Measurements from ENCODE around the gene MYL7. TPM values are rescaled to one million over a fixed set of nuclear protein-coding genes. Genes with fewer than 3 reads are reported as not detected.

The MYL7 gene
- total RNA-seq, 2 experiments from 2014 or later = not detected

DNA sequence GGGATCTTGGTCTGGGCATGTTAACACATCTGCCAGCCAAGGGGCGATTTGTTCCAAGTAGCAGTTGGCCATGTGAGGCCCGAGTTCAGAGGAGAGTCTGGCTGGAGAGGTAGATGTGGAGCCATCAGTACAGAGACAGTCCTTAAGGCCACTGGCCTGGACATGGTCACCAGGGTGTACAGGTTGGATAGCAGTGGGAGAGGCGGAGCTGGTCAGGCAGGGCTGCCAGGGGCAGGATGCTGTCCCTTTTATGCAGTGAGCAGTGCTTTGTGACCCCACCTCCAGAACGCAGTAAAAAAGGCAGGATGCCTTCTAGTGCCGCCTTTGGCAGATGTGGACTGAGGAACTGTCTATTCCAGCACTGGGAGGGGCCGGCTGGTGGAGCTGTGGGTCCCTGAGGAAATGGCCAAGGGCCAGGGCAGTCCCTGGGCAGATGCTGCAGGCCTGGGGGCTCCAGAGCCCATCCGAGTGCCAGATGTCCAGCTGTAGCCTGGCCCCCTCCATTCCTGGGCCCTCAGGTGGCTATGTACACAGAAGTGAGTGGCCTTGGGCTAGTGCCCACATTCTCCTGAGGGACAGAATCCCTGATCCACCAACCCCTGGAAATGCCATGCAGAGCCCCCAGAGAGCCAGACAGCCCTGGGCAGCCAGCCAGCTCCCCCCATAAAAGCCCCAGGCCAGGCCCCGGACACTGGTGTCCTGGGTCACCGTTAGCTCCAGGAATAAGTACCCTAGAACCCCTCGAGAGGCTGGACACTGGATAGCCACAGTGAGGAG lies 17.2 kb upstream of the MYL7 start:
- no peak overlapping the region for H3K4me3 Mint-ChIP-seq

DNA sequence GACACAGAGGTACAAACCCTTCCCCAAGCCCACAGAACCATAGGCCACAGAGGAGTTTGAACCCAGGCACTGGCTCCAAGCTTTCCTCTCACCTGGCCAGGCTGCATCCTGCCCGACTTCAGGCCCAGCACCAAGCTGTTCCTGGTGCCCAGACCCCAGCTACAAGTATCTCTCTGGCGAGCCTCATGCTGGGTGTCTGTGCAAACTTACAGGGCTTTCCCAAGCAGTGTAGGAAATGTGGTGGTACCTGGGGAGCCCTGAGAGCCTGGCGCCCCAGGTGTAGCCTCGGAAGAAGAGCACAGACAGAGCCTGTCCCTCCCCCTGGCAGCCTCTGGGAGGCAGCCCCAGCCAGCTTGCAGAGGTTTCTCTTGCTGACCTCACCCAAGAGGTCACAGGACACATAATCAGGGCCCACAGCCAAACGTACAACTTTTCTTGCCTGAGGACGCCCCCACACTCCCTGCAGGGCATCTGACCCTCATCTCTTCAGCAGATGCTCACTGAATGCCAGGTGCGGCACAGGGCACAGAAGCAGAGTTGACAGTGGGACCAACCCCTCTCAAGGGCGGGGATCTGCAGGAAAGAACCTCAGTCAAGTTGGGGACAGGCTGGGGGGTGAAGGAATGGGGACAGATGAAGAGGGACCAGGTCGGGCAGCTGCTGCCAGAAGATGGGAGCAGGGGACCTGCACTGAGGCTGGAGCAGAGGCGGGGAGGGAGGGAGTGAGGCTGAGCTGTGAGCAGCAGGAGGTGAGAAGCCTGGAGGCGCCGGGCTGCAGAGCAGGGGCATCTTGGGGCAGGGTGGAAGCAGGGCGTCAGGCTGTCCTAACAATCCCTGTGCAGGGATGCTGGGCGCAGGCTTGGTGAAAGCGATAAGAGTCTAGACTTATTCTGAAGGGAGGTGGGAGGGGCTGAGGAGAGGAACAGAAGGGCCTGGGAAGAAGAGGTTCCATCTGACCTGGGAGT lies 16.3 kb upstream of the MYL7 start:
- H3K27ac Mint-ChIP-seq = no peak overlapping the region
- no peaks in the 10 kb centered on the region for H3K9me3 Mint-ChIP-seq
- no peaks in the 10 kb centered on the region for H3K36me3 Mint-ChIP-seq
- no peak overlapping the region for H3K4me3 Mint-ChIP-seq
- DNase-seq = no peak
- H3K27me3 Mint-ChIP-seq = no peaks in the 10 kb centered on the region
- H3K4me1 Mint-ChIP-seq = no peaks in the 10 kb centered on the region

More for the DNA sequence above, 17.2 kb upstream of the MYL7 start:
- no peaks in the 10 kb centered on the region for H3K27me3 Mint-ChIP-seq
- no peaks in the 10 kb centered on the region for H3K9me3 Mint-ChIP-seq
- H3K27ac Mint-ChIP-seq = no peak overlapping the region
- no peaks in the 10 kb centered on the region for H3K4me1 Mint-ChIP-seq
- no peaks in the 10 kb centered on the region for H3K36me3 Mint-ChIP-seq
- no peak for DNase-seq

DNA sequence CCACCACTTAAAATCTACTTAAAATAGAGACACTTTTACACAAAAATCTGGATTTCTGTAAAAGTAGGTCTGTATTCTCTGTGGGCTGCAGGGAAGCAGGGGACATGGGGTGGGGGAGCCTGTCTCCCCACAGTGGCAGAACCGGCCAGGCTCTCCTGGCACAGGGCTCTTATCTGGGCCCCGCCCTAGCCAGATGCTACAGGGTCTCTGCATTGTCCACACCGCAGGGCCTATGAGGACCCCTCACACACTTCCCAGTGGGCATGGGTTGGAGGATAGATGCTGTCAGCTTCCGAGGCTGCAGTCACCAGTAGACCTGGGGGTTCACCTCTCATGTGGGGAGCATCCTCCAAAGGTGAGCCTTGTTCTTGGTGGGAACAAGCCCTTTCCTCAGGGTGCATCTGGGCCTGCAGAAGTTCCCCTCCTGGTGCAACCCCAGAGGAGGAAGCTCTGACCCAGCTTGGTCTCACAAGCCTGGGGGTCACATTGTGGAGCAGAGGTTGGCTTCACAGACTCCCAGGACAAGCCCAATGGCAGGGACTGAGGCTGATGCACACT lies 15.4 kb upstream of the MYL7 start:
- Mint-ChIP-seq H3K4me3 (no peak overlapping the region), H3K9me3 (no peaks in the 10 kb centered on the region), H3K27ac (no peak overlapping the region), H3K27me3 (no peaks in the 10 kb centered on the region), H3K36me3 (no peaks in the 10 kb centered on the region), H3K4me1 (no peaks in the 10 kb centered on the region)
- DNase-seq = no peak

DNA sequence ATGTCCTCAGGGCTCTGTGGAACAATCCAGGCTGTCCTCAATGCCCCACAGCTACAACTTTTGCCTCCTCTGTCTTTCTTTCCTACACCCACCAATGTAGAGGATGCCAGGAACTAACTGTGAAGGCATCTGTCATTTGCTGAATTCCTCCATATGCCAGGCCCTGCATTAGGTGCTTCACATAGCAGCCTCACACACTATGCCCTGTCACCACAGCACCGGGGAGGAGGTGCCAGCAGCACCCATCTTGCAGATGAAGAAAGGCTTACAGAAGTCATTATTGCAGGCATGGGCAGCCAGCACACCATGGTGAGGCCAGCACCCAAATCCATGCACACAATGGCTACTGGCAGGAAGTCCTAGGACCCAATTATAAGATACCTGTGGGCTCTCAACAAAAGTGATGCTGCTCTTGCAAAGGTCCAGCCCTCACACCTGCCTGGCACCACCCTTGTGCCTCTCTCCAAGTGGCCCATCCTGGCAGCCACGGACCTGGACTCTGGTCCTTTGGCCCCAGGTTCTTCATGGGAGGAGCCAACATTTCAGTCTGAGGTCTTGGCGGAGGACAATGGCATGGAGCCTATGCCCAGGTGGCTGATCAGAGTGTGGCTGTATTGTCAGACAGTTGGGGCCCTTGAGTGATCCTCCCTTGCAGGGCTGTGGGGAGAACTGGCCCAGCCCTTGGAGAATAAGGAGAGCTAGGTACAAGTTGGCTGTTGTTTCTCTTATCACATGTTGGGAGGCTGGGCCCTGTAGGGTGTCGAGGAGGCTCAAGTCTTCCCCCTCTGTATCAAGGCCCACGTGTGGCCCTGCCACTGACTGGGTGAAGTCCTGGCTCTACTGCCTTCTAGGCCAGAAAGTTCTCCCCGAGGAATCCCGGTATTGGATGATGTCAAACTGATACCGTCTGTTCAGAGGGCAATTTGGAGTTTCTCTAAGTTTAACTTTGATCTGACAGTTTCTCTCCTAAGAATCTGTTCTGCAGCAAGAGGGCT lies 14.4 kb upstream of the MYL7 start:
- DNase-seq = no peak
- H3K4me1 Mint-ChIP-seq = no peaks in the 10 kb centered on the region
- no peaks in the 10 kb centered on the region for H3K36me3 Mint-ChIP-seq
- H3K27ac Mint-ChIP-seq = no peak overlapping the region
- no peaks in the 10 kb centered on the region for H3K9me3 Mint-ChIP-seq
- no peak overlapping the region for H3K4me3 Mint-ChIP-seq
- H3K27me3 Mint-ChIP-seq = no peaks in the 10 kb centered on the region

DNA sequence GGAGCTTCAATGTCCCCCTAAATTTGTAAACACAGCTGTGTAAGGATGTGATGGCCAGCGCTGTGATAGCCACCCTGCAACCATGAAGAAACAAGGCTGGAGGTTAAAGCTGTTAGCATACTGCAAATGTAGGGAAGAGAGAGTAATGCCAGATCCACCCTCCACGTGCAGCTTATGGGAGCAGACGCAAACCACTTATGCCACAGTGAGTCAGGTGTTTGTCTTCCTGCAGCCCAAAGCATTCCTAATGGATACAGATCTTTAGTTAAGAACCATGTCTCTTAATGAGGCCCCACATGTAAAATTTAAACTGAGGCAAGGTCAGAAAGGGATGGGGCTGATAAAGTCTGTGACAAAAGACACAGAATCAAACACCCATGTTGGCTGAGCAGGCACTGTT lies 13.6 kb upstream of the MYL7 start:
- DNase-seq = no peak
- Mint-ChIP-seq H3K27me3 (no peaks in the 10 kb centered on the region), H3K4me1 (no peaks in the 10 kb centered on the region), H3K36me3 (no peaks in the 10 kb centered on the region), H3K4me3 (no peak overlapping the region), H3K9me3 (no peaks in the 10 kb centered on the region), H3K27ac (no peak overlapping the region)

DNA sequence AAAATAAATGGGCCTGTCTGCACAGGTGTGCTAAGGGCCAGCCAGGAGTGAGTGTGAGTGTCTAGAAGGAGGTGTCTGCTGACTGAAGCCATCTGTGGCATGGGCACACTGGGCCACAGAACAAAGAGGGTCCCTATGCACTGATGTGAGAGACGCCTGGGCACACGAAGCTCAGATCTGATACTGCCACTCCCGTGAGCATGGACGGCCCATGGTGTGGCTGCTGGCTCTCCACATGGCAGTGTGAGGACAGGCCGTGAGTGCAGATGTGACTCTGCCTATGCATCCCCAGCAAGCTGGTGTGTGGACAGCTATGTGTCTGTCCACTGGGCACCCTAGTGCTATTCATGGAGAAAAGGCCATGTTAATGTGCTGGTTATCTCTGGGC lies 12.8 kb upstream of the MYL7 start:
- no peaks in the 10 kb centered on the region for H3K4me1 Mint-ChIP-seq
- no peaks in the 10 kb centered on the region for H3K27me3 Mint-ChIP-seq
- no peaks in the 10 kb centered on the region for H3K36me3 Mint-ChIP-seq
- DNase-seq = no peak
- H3K27ac Mint-ChIP-seq = no peak overlapping the region
- H3K9me3 Mint-ChIP-seq = no peaks in the 10 kb centered on the region
- H3K4me3 Mint-ChIP-seq = no peak overlapping the region

DNA sequence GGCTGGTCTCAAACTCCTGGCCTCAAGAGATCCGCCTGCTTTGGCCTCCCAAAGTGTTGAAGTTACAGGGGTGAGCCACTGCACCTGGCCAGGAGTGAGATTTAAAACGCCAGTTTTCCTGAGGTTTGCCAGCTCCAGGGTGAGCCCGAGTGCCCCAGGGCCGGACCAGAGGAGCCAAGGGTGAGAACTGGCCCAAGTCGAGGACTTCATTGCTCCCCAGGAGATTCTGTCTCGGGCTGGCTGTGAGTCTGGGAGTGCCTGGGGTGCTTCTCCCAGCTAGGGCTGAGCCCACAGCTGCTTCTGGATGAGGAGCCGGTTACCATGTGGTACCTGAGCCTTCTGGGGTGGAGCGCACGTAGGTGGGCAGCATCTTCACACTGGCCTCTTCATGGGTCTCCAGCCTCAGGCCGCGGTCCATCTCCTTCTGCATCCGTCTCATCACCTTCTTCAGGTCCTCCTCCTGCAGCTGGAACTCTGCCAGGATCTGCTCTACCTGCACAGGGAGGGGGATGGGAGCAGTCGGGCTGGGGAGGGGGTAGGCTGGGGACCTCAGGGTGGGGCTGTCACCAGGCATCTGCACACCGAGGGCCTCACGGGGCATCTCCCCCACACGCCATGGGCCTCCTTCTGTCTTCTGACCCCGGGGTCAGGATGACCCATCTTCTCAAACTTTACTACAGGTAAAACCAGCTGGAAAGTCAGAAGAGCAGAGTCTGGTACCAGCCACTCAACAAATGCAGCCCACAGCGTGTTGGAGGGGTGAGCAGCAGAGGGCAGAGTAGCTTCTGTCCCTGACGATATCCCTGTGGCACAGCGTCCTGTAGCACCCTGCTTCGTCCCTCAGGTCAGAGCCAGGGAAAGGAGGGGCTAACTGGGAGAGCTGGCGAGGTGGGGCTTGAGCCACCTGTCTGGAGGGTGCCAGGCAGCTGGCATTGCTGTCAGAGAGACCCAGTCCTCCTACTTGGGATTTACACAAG lies 12.1 kb upstream of the MYL7 start:
- Mint-ChIP-seq H3K27me3 (no peaks in the 10 kb centered on the region), H3K4me3 (no peak overlapping the region)

DNA sequence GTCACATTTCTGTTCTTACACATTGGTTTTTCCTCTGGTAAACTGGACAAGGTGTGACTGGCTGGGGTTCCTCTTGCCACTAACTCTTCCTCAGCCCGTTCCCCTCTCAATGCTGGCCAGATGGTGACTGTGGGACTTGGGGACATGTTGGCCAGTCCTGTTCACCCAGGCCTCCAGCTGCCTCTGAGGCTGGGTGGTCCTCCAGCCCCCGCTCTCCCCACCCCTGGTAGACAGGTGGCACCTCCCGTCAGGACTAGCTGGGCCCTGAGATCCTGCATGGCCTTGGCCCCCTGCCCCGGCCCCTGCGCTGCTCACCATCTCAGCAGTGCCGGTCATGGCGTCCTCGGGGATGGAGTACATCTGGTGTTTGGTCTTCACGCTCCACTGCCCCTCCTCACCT lies 10.8 kb upstream of the MYL7 start:
- no peak overlapping the region for H3K4me3 Mint-ChIP-seq
- H3K36me3 Mint-ChIP-seq = no peaks in the 10 kb centered on the region
- no peaks in the 10 kb centered on the region for H3K4me1 Mint-ChIP-seq
- H3K27ac Mint-ChIP-seq = no peak overlapping the region
- H3K9me3 Mint-ChIP-seq = no peaks in the 10 kb centered on the region
- DNase-seq = no peak
- H3K27me3 Mint-ChIP-seq = no peaks in the 10 kb centered on the region

More for the DNA sequence above, 12.1 kb upstream of the MYL7 start:
- DNase-seq = no peak
- Mint-ChIP-seq H3K27ac (no peak overlapping the region), H3K9me3 (no peaks in the 10 kb centered on the region), H3K36me3 (no peaks in the 10 kb centered on the region), H3K4me1 (no peaks in the 10 kb centered on the region)

DNA sequence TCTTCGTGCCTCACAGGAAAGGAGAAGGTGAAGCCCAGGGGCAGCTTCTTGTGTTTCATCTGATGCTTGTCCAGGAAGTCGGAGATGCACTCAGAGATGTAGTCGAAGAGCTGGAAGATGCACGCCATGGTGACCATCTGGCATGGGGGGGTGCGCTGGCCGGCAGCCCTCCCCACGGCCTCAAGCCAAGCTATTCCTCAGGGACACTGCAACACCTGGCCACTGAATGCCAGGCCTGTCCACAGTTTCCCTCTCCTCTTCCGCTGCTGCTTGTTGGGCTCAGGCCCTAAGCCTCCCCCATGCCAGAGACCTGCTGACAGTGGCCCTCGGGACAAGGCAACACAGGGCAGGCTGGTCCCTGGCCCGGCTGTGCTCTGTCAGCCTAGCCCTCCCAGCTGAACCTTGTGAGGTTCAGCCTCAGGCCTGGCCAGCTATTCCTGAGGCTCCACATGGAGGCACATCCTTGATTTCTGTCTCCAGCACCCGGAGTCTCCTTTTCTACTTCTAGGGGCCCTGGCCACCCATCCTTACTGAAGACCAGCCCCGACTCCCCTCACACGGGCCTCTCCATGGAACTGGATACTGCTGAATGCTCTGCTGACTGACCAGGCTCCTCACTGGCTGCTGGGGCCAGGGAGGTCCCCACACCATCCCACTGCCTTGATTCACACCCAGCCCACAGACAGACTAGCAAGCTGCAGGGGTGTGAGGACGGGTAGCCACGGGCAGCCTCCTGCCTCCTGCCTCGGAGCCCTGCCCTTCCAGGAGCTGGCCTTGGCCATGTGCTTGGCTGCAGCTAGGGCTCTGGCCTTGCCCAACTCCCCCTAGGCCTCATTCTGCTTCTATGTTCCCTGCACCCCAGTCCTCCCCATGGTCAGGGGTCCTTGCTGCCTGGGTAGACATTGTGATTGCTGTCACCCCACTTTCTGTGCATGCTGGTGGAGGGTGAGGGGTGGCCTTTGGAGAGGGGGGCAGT lies 10.1 kb upstream of the MYL7 start:
- H3K27me3 Mint-ChIP-seq = no peaks in the 10 kb centered on the region
- DNase-seq = no peak
- peaks cover 2% of the 10 kb centered on the region for H3K4me1 Mint-ChIP-seq
- no peaks in the 10 kb centered on the region for H3K9me3 Mint-ChIP-seq
- no peak overlapping the region for H3K4me3 Mint-ChIP-seq
- H3K27ac Mint-ChIP-seq = no peak overlapping the region
- no peaks in the 10 kb centered on the region for H3K36me3 Mint-ChIP-seq

DNA sequence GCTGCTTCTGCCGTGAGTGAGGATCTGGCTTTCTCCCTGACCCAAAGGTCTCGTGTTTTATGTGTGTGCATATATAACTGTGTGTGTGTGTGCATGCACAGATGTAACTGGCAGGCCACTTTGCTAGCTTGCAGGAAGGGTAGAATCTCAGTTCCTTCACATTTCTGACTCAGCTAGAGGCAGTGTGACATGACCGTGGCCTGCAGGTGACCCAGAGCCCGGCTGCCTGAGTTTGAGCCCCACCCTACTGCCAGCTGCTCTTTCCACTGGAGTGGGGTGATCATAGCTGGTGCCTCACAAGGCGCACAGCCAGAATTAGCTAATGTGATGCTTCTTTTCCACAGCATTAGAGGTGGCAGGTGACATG lies 9.3 kb upstream of the MYL7 start:
- Mint-ChIP-seq H3K9me3 (no peaks in the 10 kb centered on the region), H3K4me3 (no peak overlapping the region), H3K36me3 (no peaks in the 10 kb centered on the region), H3K27ac (no peak overlapping the region), H3K4me1 (peaks cover 5% of the 10 kb centered on the region), H3K27me3 (no peaks in the 10 kb centered on the region)
- DNase-seq = no peak

DNA sequence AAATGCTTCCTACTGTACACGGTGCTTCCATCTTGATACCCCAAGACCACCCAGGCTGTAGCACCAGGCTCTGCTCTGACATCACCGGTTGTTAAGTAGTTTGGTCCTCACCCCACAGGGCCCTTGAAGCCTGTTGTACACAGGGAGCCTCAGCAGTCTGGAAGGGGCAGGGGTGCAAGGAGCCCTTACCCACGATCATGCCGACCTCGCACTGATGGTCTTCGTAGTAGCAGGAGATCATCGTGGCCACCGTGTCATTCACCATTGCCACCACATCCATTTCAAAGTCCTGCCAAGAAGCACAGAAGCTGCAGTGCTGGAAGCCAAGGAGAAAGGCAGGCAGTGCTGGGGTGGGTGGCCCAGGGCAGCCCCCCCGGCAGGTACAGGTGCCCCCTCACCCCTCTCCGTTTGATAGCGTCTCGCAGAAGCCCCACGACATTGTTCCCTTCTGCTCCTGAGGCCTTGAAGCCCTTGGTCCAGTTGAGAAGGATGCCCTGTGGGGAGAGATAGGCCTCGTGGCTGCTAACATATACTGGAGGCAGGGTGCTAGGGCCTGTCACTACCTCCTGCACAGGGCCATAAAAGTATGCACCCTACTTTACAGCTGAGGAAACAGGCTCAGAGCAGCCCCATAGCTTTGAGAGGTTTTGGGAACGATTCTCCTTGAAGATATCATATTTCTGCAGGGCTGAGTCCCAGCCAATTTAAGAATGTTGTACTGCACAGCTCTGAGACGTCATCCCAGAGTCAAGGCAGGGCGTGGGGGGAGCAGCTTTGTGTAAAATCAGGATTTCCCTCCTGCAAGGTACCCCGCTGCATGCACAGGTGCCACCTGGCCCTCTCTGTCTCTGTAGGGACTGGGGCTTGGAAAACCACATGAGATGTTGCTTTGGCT lies 8.7 kb upstream of the MYL7 start:
- no peak for DNase-seq
- no peaks in the 10 kb centered on the region for H3K9me3 Mint-ChIP-seq
- H3K27ac Mint-ChIP-seq = no peak overlapping the region
- no peak overlapping the region for H3K4me3 Mint-ChIP-seq
- H3K36me3 Mint-ChIP-seq = no peaks in the 10 kb centered on the region
- peaks cover 3% of the 10 kb centered on the region for H3K27me3 Mint-ChIP-seq
- H3K4me1 Mint-ChIP-seq = peaks cover 9% of the 10 kb centered on the region

DNA sequence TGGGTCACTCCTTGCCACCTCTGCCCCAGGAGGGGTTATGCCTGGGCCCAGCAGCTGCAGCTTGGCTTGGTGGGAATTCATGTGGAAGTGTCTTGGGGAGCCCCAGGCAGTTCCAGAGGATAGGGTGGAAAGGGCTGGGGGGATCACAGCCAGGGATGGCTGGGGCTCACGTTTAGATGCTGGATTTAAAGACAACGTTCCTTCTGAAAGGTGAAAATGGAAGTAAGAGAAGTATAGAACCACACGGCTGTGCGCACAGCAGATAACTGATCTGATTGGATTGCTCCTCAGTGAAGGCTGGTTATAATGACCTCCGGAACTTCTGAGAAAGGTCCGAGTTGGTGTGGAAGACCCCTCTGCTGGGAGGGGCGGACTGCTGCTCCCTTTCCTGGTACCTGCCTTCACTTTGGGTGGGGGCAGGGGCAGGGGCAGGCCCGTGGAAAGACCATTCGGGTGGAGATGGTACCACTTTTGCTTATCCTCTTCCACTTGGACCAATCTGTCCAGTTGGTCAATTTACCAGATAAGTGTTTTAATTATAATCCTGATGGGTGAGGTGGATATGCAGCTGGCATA lies 7.9 kb upstream of the MYL7 start:
- DNase-seq = no peak
- peaks cover 3% of the 10 kb centered on the region for H3K27me3 Mint-ChIP-seq
- no peaks in the 10 kb centered on the region for H3K36me3 Mint-ChIP-seq
- H3K4me1 Mint-ChIP-seq = peaks cover 9% of the 10 kb centered on the region
- no peaks in the 10 kb centered on the region for H3K9me3 Mint-ChIP-seq
- no peak overlapping the region for H3K27ac Mint-ChIP-seq
- no peak overlapping the region for H3K4me3 Mint-ChIP-seq
